Stimulated activated CD4-positive, alpha-beta T cell treated with anti-CD3 and anti-CD28 coated beads, TNF-alpha, amount 100 ng/mL, for 24 hours (primary cell): Measurements from ENCODE around the gene LIN9.
"Not testable (repeated sequence)": the region's sequence is repeated elsewhere in the genome, so short reads cannot be mapped to it uniquely, and the experiment has no call there.

ENCODE experiments used
- DNase-seq, 3 experiments: peaks; one replicate each; pipeline ENCODE4 v3.0.0-alpha.2; 2020; ENCODE audit warnings: low read depth in 3 of 3

LIN9 gene

DNA sequence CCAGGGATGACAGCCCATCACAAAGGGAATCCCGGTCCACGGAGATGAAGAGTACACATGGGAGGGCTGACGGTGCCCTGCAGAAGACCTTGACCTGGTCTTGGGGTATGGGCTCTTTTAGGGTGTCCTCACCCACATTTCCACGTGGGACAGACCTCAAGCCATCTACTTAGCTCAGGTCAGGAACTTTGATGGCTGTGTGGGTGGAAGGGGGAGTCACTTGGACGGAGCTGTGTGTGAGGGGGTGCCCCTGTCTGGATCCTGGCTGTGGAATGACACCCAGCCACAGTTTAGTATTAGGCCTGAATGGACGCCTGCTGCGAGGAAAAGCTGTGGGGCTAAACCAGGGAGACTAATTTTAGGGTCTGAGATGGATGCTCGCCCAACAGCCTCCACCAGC is 96.4 kb downstream of the LIN9 start:
- no peak for DNase-seq

GRCh38 chr1:226211181-226211821 is 97.7 kb downstream of the LIN9 start:
- no peak for DNase-seq

- DNase-seq: no peak
Observed at GRCh38 chr1:226210571-226211176, 98.3 kb downstream of the LIN9 start.

GRCh38 chr1:226209307-226210059 is 99.5 kb downstream of the LIN9 start:
- DNase-seq: no peak

DNA sequence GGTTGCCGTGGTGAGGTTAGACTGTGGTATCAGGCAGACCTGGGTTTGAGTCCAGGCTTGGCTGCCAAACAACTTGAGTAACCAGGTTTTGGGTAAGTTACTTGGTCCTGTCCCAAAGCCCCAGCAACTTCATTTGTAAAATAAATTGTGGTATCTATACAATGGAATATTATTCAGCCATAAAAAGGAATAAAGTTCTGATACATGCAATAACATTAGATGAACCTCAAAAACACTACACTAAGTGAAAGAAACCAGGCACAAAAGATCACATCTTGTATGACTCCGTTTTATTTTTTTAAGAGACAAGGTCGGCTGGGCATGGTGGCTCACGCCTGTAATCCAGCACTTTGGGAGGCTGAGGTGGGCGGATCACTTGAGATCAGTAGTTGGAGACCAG is 101.9 kb downstream of the LIN9 start:
- no peak for DNase-seq

GRCh38 chr1:226204198-226204597 is 104.8 kb downstream of the LIN9 start:
- DNase-seq: no peak

GRCh38 chr1:226203655-226204054 is 105.3 kb downstream of the LIN9 start:
- no peak for DNase-seq

DNA sequence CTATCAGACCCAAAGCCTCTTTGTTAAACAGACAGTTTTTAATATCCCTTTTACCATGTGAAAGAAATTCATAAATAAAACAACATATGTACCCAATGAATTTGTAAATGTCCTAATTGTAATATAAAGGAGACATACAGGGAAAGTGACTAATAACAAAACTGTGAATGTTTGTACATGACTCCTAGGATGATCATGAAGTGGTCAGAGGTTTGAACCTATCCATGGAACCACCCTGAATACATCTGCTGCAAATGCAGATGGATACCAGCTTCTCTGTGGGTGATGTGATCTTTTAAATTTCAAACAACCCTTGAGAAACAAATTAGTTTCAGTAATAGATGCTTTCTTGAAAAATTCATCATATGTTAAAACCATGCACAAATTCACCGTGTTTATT is 105.7 kb downstream of the LIN9 start:
- no peak for DNase-seq

DNA sequence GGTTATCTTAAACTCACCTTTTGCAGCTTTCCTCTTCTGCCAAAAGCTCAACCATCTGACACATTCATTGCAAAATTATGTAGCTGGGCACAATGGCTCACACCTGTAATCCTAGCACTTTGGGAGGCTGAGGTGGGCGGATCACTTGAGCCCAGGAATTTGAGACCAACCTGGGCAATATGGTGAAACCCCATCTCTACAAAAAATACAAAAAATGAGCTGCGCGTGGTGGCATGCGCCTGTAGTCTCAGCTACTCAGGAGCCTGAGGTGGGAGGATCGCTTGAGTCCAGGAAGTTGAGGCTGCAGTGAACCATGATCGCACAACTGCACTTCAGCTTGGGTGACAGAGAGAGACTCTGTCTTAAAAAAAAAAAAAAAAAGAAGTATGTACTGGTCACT is 106.3 kb downstream of the LIN9 start:
- DNase-seq: not testable (repeated sequence)

- no peak for DNase-seq
Observed at GRCh38 chr1:226202246-226202645, 106.7 kb downstream of the LIN9 start.

DNA sequence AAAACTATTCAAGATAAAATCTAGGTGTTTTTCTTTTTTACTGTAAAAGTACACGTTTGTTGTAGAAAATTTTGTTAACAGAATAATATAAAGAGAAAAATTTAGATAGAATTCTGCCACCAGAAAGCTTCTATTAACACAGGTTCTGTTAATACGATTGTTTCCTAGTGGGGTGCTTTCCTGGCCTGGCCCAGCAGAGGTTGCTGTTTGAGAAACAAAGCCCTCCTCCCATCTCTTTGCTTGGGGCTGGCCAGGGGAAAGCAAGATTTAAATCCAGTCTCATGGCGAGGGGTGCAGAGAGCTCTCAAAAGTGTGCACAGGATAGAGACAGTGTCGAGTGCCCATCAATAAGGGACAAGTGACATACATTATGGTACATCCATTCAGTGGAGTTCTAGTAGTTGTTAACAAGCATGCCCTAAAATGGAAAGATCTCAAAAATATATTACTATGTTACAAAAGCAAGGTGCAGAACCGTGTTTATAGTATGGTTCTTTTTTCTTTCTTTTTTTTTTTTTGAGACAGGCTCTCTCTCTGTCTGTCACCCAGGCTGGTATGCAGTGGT is 107.9 kb downstream of the LIN9 start:
- DNase-seq: no peak

DNA sequence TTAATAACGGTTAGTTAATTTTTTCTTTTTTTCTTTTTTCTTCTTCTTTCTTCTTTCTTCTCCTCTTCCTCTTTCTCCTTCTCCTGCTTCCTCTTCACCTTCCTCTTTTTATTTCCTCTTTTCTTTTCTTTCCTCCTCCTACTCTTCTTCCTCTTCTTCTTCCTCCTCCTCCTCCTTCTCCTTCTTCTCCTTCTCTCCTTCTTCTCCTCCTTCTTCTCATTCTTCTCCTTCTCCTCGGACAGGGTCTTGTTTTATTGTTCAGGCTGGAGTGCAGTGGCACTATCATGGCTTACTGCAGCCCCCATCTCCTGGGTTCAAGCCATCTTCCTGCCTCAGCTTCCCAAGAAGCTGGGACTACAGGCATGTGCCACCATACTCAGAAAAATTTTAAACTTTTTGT is 109.0 kb downstream of the LIN9 start:
- no peak for DNase-seq

DNA sequence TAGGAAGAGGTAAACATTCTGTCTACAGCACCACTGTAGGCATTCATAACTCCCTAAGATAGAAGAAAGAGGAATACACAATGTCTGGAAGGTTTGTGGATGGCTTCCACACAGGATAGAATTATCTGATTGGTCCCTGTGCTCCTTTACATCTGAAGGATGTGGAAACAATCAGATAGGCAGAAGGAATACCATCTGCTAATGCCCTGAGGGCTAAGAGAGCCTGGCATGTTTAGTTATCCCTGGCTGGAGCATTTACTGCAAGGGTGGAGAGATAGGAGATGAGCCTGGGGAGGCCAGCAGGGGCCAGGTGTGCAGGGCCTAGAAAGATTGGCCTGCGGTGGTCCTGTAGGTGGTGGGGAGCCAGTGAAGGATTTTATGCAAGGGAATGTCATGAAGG is 113.8 kb downstream of the LIN9 start:
- no peak for DNase-seq

- DNase-seq: no peak
Observed at GRCh38 chr1:226187380-226187779, 121.6 kb downstream of the LIN9 start.

DNA sequence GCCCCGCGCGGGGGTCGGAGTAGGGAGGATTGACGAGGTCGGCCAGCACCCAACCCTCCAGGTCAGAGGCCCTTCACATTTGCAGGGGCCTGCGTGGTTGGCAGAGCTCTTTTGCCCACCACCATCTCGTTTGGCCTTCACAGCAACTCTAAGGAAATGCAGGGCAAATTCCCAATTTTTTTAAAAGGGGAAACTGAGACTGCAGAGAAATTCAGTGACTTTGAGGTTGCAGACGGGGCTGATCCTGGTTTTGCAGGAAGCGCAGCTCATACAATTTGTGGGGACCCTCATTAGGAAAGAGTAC is 122.0 kb downstream of the LIN9 start:
- no peak for DNase-seq

GRCh38 chr1:226186124-226187018 is 122.6 kb downstream of the LIN9 start, which contains the start of gene ACBD3:
Gene ACBD3 (minus strand): TSS chr1:226186741. CDS start chr1:226186675, 66 bp downstream.
- peak; percentile 72 to 82 (median 79) for DNase-seq

GRCh38 chr1:226185141-226186036 is 123.6 kb downstream of the LIN9 start:
- no peak for DNase-seq

- no peak for DNase-seq
Observed at GRCh38 chr1:226181996-226182714, 126.8 kb downstream of the LIN9 start.
